A549 treated with GW870086 at 1 μM for 4 hours (cell line): ENCODE data around the gene DYNLT2B. TPM values are rescaled to one million over a fixed set of nuclear protein-coding genes. Genes with fewer than 3 reads are reported as not detected.

Source experiments
- total RNA-seq: library from RNA; stranded (reverse); fragments of 200-300 nt; extraction: Qiagen RNA extraction; gene quantifications from 5 replicates; pipeline ENCODE4 v1.2.3, GENCODE V29; 2022; ENCODE audit warnings: low read depth

The DYNLT2B gene
- 21.4 to 27.8 TPM (median 23.7 TPM) in 5 replicates for total RNA-seq

DNA sequence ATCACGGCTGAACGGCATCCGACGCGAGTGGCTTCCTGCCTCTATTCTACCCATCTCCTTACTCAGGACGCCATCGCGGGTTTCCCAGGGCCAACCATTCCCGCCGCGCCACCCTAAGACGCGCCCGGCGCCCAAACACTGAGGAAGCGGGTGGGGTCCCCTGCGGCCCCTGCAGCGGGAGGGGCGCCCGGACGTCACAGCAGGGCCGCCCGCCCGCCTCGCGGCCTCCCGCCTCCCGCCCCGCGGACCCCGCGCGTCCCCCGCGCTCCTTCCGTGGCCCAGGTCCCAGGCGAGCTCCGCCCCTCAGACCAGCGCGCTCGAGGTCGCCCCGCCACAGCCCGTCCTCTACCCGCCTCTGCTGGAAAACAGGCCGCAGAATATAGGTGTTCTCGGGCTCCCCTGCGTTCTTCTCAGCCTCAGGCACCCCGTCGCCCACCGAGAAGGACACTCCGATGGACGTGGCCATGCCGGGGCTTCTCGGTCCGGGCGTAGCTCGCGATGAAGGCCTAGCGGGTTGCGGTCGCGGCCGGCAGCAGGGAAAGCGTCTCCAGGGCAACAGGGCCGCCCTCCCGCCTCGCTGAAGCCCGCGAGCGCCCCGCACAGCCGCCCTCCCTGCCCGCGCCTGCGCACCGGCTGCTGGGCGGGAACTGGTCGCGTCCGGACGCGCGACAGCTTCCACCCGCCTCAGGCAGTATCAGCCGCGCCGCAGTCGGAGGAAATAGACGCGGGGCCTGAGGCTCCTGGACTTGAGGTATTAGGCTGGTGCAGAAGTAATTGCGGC lies at the start of gene DYNLT2B:
TSS of gene DYNLT2B (minus strand) at position 554 of the 781 bp plus-strand sequence. CDS start at position 466, 88 bp downstream.

DNA sequence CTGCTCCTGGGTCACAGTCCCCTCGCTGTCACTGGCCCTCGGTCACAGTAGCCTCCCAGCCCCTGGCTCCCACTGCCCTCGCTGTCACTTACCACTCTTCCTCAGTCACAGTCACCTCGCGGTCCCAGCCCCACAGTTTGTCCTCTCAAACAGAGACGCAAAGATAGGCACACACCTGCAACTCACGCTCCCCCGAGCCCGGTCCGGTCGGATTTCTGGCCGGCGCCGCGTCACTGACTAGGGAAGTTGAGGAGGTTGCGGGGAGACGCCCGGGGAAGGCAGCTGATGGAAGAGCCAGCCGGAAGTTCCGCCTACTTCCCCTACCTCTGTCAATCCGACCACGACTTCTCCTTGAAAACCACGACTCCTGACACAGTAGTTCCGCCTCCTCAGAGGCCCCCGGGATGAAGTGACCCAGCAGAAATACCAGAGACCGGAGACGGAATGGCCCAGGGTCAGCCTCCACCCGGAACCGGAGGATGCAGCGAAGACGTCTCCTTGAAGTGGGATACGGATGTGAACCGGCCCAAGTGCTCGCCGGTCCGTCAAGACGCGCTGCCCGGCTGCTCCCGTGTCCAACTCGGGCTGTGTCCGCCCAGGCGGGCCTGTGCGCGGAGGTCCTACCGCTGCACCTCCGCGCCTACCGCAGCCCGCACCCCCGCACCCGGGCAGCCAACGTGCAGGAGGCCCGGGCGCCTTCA lies 30.4 kb downstream of the DYNLT2B start, which contains the start of gene PCYT1A:
TSS of gene PCYT1A (minus strand) at position 287 of the 701 bp plus-strand sequence. CDS start 17,195 bp downstream, outside the sequence.

Other genes starting within 250 kb of the DYNLT2B start
- gene TFRC, start 236.2 kb downstream of the DYNLT2B start, total RNA-seq, result 81.1 to 102 TPM (median 98.7 TPM) in 5 replicates
- gene ZDHHC19, start 106.8 kb downstream of the DYNLT2B start, total RNA-seq, result 0.52 TPM in 1 of 5 replicates, not detected in the others
- gene SLC51A, start 101.7 kb downstream of the DYNLT2B start, total RNA-seq, result not detected in 5 replicates
- 29.3 to 38.1 TPM (median 33.4 TPM) in 5 replicates for gene PCYT1A, start 30.5 kb downstream of the DYNLT2B start, total RNA-seq
- gene TM4SF19, start 20.1 kb upstream of the DYNLT2B start, total RNA-seq, result 7.7 to 10.8 TPM (median 9.1 TPM) in 5 replicates
- gene UBXN7, start 114.2 kb upstream of the DYNLT2B start, total RNA-seq, result 4.3 to 9.7 TPM (median 9.0 TPM) in 5 replicates
- 3.2 to 4.2 TPM (median 4.0 TPM) in 5 replicates for gene RNF168, start 185.5 kb upstream of the DYNLT2B start, total RNA-seq
- gene SMCO1, start 197.1 kb upstream of the DYNLT2B start, total RNA-seq, result not detected in 5 replicates